ENCODE data around the gene EMP1.

Gene EMP1

DNA sequence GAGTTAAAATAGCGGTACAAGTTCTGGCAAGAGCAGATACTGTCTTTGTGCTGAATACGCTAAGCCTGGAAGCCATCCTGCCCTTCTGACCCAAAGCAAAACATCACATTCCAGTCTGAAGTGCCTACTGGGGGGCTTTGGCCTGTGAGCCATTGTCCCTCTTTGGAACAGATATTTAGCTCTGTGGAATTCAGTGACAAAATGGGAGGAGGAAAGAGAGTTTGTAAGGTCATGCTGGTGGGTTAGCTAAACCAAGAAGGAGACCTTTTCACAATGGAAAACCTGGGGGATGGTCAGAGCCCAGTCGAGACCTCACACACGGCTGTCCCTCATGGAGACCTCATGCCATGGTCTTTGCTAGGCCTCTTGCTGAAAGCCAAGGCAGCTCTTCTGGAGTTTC, 18.5 kb downstream of the EMP1 start:
- Histone ChIP-seq H3K9me2 (ENCODE audit: low read depth, low read length) (no peaks in the 10 kb centered on the region), H3K9ac (ENCODE audit: low read length) (no peak overlapping the region), H3K27ac (ENCODE audit: low read depth, low read length, poor library complexity, severe bottlenecking) (no peak overlapping the region), H3K9me3 (ENCODE audit: low read length) (no peaks in the 10 kb centered on the region), H3F3A (ENCODE audit: insufficient read depth, low read length) (no peaks in the 10 kb centered on the region), H3K27me3 (ENCODE audit: insufficient read depth, low read length) (no peaks in the 10 kb centered on the region; the same call in 1 of the 2 replicates), H2AFZ (ENCODE audit: low read length) (no peak overlapping the region), H3K4me2 (ENCODE audit: low read length) (no peak overlapping the region), H3K4me1 (ENCODE audit: insufficient read depth, low read length, severe bottlenecking) (no peaks in the 10 kb centered on the region), H3K4me3 (ENCODE audit: low read depth, low read length, poor library complexity, severe bottlenecking) (no peak overlapping the region), H3K36me3 (ENCODE audit: insufficient read depth, low read length) (no peaks in the 10 kb centered on the region), H3K79me2 (ENCODE audit: insufficient read depth, low read length) (no peaks in the 10 kb centered on the region), H4K20me1 (ENCODE audit: insufficient read depth, low read length) (no peaks in the 10 kb centered on the region)
- TF ChIP-seq EZH2 (IDR thresholded peaks at IDR 0.05; ENCODE audit: borderline replicate concordance, low read length) = no peak

DNA sequence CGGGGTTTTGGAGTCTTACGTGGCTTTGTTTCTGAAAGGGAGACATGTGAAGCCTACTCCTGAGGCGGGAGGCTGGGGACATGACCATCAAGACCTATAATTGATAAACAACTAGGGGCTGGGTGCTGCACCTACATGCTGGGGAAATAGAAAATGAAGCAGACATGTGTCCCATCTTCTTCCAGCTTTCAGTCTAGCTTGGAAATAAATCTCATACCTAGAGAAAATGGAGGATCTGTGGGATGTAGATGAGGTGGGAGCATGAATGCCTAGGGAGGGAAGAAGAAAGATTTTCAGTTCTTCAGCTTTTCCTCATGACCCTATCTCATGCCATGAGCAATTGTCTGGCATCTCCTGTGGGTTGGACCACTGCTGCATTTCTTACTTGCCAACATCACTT, 22.1 kb downstream of the EMP1 start:
- H3F3A ChIP-seq (ENCODE audit: insufficient read depth, low read length) = no peaks in the 10 kb centered on the region

DNA sequence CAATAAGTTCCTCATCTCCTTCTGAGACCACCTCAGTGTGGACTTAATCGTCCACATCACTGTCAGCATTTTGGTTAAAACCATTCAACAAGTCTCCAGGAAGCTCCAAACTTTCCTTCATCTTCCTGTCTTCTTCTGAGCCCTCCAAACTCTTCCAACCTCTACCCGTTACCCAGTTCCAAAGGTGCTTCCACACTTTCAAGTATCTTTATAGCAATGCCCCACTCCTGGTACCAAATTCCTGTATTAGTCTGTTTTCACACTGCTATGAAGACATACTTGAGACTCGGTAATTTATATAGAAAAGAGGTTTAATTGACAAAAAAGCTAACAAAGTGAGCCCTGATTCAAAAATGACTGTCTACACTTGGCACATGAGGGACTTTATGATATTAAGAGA, 22.8 kb downstream of the EMP1 start:
- Histone ChIP-seq H3K9me3 (ENCODE audit: low read length) (no peaks in the 10 kb centered on the region), H3K79me2 (ENCODE audit: insufficient read depth, low read length) (no peaks in the 10 kb centered on the region), H3K9me2 (ENCODE audit: low read depth, low read length) (no peaks in the 10 kb centered on the region), H3K4me1 (ENCODE audit: insufficient read depth, low read length, severe bottlenecking) (no peaks in the 10 kb centered on the region), H3F3A (ENCODE audit: insufficient read depth, low read length) (no peaks in the 10 kb centered on the region), H3K27me3 (ENCODE audit: insufficient read depth, low read length) (no peaks in the 10 kb centered on the region; the same call in 1 of the 2 replicates), H3K4me2 (ENCODE audit: low read length) (no peak overlapping the region), H2AFZ (ENCODE audit: low read length) (no peak overlapping the region), H3K9ac (ENCODE audit: low read length) (no peak overlapping the region), H3K4me3 (ENCODE audit: low read depth, low read length, poor library complexity, severe bottlenecking) (no peak overlapping the region), H4K20me1 (ENCODE audit: insufficient read depth, low read length) (no peaks in the 10 kb centered on the region), H3K36me3 (ENCODE audit: insufficient read depth, low read length) (no peaks in the 10 kb centered on the region), H3K27ac (ENCODE audit: low read depth, low read length, poor library complexity, severe bottlenecking) (no peak overlapping the region)
- TF ChIP-seq, protein P1, sequence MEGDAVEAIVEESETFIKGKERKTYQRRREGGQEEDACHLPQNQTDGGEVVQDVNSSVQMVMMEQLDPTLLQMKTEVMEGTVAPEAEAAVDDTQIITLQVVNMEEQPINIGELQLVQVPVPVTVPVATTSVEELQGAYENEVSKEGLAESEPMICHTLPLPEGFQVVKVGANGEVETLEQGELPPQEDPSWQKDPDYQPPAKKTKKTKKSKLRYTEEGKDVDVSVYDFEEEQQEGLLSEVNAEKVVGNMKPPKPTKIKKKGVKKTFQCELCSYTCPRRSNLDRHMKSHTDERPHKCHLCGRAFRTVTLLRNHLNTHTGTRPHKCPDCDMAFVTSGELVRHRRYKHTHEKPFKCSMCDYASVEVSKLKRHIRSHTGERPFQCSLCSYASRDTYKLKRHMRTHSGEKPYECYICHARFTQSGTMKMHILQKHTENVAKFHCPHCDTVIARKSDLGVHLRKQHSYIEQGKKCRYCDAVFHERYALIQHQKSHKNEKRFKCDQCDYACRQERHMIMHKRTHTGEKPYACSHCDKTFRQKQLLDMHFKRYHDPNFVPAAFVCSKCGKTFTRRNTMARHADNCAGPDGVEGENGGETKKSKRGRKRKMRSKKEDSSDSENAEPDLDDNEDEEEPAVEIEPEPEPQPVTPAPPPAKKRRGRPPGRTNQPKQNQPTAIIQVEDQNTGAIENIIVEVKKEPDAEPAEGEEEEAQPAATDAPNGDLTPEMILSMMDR (IDR thresholded peaks at IDR 0.05; ENCODE audit: low read length) = no peak
- TF ChIP-seq EZH2 (IDR thresholded peaks at IDR 0.05; ENCODE audit: borderline replicate concordance, low read length) = no peak

More for the DNA sequence above, 22.1 kb downstream of the EMP1 start:
- TF ChIP-seq, protein P1 (IDR thresholded peaks at IDR 0.05; ENCODE audit: low read length) = no peak
- TF ChIP-seq EZH2 (IDR thresholded peaks at IDR 0.05; ENCODE audit: borderline replicate concordance, low read length) = no peak
- Histone ChIP-seq H3K4me2 (ENCODE audit: low read length) (no peak overlapping the region), H3K9me2 (ENCODE audit: low read depth, low read length) (no peaks in the 10 kb centered on the region), H2AFZ (ENCODE audit: low read length) (no peak overlapping the region), H3K4me3 (ENCODE audit: low read depth, low read length, poor library complexity, severe bottlenecking) (no peak overlapping the region), H3K27ac (ENCODE audit: low read depth, low read length, poor library complexity, severe bottlenecking) (no peak overlapping the region), H3K79me2 (ENCODE audit: insufficient read depth, low read length) (no peaks in the 10 kb centered on the region), H3K4me1 (ENCODE audit: insufficient read depth, low read length, severe bottlenecking) (no peaks in the 10 kb centered on the region), H3K36me3 (ENCODE audit: insufficient read depth, low read length) (no peaks in the 10 kb centered on the region), H3K9ac (ENCODE audit: low read length) (no peak overlapping the region), H4K20me1 (ENCODE audit: insufficient read depth, low read length) (no peaks in the 10 kb centered on the region), H3K9me3 (ENCODE audit: low read length) (no peaks in the 10 kb centered on the region), H3K27me3 (ENCODE audit: insufficient read depth, low read length) (no peaks in the 10 kb centered on the region; the same call in 1 of the 2 replicates)

DNA sequence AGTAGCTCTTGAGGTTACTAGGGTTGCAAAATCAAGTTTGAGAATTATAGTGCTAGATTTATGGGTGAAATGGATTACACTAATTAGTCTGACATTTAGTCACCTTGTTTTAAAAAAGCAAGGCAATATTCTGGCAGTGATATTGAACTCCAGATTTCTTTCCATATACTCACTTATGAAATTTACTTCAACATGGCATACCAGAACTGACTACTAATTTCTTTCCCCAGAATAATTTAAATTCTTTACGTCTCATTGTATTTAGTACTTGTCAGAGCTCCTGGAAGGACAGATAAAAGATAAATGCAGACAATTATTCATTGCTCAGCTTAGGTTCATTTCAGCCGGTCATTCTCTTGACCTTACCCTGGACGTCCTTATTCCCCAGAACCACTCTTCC, 24.3 kb downstream of the EMP1 start:
- no peak overlapping the region for H3K4me3 ChIP-seq (ENCODE audit: low read depth, low read length, poor library complexity, severe bottlenecking)
- H3K4me2 ChIP-seq (ENCODE audit: low read length) = no peak overlapping the region
- no peaks in the 10 kb centered on the region; the same call in 1 of the 2 replicates for H3K27me3 ChIP-seq (ENCODE audit: insufficient read depth, low read length)
- no peak overlapping the region for H2AFZ ChIP-seq (ENCODE audit: low read length)
- no peaks in the 10 kb centered on the region for H3K4me1 ChIP-seq (ENCODE audit: insufficient read depth, low read length, severe bottlenecking)
- H3K9me3 ChIP-seq (ENCODE audit: low read length) = no peaks in the 10 kb centered on the region
- no peaks in the 10 kb centered on the region for H4K20me1 ChIP-seq (ENCODE audit: insufficient read depth, low read length)
- H3K79me2 ChIP-seq (ENCODE audit: insufficient read depth, low read length) = no peaks in the 10 kb centered on the region
- no peak overlapping the region for H3K27ac ChIP-seq (ENCODE audit: low read depth, low read length, poor library complexity, severe bottlenecking)
- H3K9me2 ChIP-seq (ENCODE audit: low read depth, low read length) = no peaks in the 10 kb centered on the region
- no peaks in the 10 kb centered on the region for H3F3A ChIP-seq (ENCODE audit: insufficient read depth, low read length)
- TF ChIP-seq EZH2 (IDR thresholded peaks at IDR 0.05; ENCODE audit: borderline replicate concordance, low read length) = no peak
- TF ChIP-seq, protein P1 (IDR thresholded peaks at IDR 0.05; ENCODE audit: low read length) = no peak
- no peaks in the 10 kb centered on the region for H3K36me3 ChIP-seq (ENCODE audit: insufficient read depth, low read length)
- H3K9ac ChIP-seq (ENCODE audit: low read length) = no peak overlapping the region
